H54 (cell line): ENCODE results near the gene RASGEF1B.

ENCODE experiments used
- DNase-seq: peaks from one replicate; pipeline ENCODE4 v3.0.0; 2011; ENCODE audit warnings: low spot score, mixed read lengths; ENCODE audit not compliant: insufficient read length
- FAIRE-seq: peaks from 3 replicates; lab custom pipeline; 2011; peaks lifted over from hg19 to GRCh38; lab: Jason Lieb, UNC
- POLR2A ChIP-seq: IDR thresholded peaks from 2 replicates; pipeline ENCODE4 v1.6.1; 2011; ENCODE audit warnings: low read depth, mild to moderate bottlenecking, low read length

RASGEF1B gene

GRCh38 chr4:81505726-81506125 is 34.0 kb upstream of the RASGEF1B start:
- TF ChIP-seq POLR2A: no peak
- DNase-seq (no peak), FAIRE-seq (no peak)

- no peak for DNase-seq
- no peak for FAIRE-seq
- TF ChIP-seq POLR2A: no peak
Observed at GRCh38 chr4:81505004-81505598, 33.4 kb upstream of the RASGEF1B start.

- no peak for DNase-seq
- TF ChIP-seq POLR2A: no peak
- no peak for FAIRE-seq
Observed at GRCh38 chr4:81504112-81505003, 32.7 kb upstream of the RASGEF1B start.

GRCh38 chr4:81503586-81503985 is 31.9 kb upstream of the RASGEF1B start:
- no peak for TF ChIP-seq POLR2A
- DNase-seq (no peak), FAIRE-seq (no peak)

- FAIRE-seq (no peak), DNase-seq (no peak)
- no peak for TF ChIP-seq POLR2A
Observed at GRCh38 chr4:81502564-81502963, 30.9 kb upstream of the RASGEF1B start.

GRCh38 chr4:81499840-81500239 is 28.1 kb upstream of the RASGEF1B start:
- FAIRE-seq (no peak), DNase-seq (no peak)
- no peak for TF ChIP-seq POLR2A

- FAIRE-seq (no peak), DNase-seq (no peak)
- no peak for TF ChIP-seq POLR2A
Observed at GRCh38 chr4:81498551-81499099, 26.9 kb upstream of the RASGEF1B start.

- FAIRE-seq (no peak), DNase-seq (no peak)
- TF ChIP-seq POLR2A: no peak
Observed at GRCh38 chr4:81498046-81498445, 26.3 kb upstream of the RASGEF1B start.

GRCh38 chr4:81495345-81495744 is 23.6 kb upstream of the RASGEF1B start:
- FAIRE-seq: no peak
- TF ChIP-seq POLR2A: no peak
- no peak for DNase-seq

- FAIRE-seq: no peak
- no peak for DNase-seq
- no peak for TF ChIP-seq POLR2A
Observed at GRCh38 chr4:81494031-81494431, 22.3 kb upstream of the RASGEF1B start.

- no peak for TF ChIP-seq POLR2A
- no peak for FAIRE-seq
- no peak for DNase-seq
Observed at GRCh38 chr4:81492606-81493230, 21.0 kb upstream of the RASGEF1B start.

GRCh38 chr4:81491943-81492342 is 20.2 kb upstream of the RASGEF1B start:
- DNase-seq (no peak), FAIRE-seq (no peak)
- TF ChIP-seq POLR2A: no peak

- DNase-seq (no peak), FAIRE-seq (no peak)
- no peak for TF ChIP-seq POLR2A
Observed at GRCh38 chr4:81490403-81491160, 18.9 kb upstream of the RASGEF1B start.
